Measurements from ENCODE around the gene FDXR.
A peak's percentile ranks its signal among the peaks of the same experiment; 100 is the strongest.
"Not testable (repeated sequence)": the region's sequence is repeated elsewhere in the genome, so short reads cannot be mapped to it uniquely, and the experiment has no call there.

The FDXR gene

DNA sequence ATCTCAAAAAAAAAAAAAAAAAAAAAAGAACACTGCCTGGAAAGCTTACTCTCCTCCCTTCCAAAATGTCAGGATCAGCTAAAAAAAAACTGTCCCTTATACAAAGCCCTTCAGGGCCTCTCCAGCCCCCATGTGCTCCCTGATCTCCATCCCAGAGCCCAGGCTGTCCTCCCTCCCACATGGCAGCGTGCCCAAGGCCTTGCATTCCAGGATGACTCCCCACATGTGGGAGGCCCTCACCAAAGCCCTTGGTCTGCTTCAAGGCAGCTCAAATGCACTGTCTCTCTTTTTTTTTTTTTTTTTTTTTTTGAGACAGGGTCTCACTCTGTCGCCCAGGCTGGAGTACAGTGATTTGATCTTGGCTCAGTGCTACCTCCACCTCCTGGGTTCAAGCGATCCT lies 2.3 kb downstream of the FDXR start:
- no peak for DNase-seq

DNA sequence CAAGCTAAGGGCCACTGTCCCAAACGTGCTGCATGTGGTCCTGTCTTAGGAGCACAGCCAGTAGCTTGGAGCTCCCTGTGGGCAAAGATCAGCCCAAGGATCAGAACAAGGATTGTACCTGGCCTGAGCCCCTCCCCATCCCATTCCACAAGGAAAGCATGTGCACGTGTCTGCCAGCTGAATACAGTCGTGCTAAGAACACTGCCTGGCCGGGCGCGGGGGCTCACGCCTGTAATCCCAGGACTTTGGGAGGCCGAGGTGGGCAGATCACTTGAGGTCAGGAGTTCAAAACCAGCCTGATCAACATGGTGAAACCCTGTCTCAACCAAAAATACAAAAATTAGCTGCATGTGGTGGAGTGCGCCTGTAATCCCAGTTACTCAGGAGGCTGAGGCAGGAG lies 2.8 kb downstream of the FDXR start:
- DNase-seq, result not testable (repeated sequence)

DNA sequence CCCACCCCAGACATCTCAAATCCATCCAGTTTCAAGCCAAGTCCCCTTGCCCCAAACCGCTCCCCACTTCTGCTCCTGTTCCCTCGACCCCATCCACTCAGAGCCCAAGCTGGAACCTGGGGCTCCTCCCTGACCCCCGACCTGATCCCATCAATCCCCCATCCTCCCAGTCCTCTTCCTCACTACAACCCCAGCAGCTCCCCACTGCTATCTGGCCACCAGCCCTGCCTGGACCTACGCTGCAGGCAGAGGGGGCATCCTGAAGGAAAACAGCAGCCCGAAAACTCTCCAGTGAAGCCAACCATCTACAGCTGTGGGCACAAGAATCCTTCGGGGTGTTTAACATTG lies 3.9 kb downstream of the FDXR start:
- no peak for DNase-seq

DNA sequence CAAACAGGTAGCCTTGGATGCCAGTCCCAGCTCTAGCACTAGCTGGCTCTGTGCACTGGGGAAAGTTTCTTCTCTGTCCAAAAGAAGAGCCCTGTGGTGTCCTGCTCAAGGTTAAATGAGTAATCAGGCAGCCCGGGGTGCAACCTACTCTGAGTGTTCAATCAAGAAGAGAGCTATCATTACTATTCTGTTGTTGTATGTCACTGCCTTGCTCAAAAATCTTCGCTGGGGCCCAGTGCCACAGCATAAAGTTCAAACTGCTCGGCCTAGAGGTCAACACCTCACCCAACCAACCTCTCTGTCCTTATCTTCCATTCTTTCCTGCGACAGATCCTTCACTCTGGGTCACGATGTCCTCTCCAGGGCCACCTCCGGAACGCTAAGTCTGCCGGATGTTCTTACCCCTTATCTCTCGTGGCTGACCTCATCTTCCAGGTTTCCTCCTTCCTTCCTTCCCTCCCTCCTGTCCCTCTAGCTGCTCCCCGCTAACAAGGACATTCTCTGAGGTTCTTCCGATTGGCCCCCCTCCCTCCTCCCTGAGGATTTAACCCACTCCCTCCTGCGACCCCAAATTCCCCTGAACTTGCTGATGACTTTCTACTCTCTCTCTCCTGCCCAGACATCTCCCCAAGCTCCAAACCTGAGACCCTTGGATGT lies 4.4 kb downstream of the FDXR start:
- no peak for DNase-seq

DNA sequence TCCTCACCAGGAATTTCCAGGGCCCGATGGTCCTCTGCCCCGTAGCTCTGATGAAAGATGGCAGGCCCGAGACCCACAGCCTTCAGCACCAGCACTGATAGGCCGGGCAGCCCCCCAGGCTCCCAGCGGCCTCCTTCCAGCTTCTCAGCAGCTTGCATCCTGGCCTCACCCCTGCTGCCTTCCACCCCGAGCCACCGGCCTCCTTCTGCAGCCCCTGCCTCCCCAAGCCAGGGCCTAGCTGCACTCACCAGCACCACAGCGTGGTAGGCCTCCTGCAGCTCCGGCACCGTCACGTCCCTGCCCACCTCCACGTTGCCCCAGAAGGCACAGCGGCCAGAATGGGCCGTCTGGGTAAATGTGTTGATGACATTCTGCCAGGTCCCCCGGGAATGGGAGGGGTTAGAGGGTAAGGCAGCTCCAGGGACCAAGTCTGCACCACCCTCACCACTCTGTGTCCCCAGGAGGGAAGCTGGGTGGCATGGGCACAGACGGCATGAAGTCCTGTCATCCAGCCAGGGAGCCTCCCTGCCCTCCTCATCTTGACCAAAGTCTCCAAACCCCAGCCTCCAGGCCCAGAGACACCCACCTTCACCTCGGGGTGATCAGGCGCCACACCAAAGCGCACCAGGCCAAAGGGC lies 6.5 kb downstream of the FDXR start:
- DNase-seq, result no peak

DNA sequence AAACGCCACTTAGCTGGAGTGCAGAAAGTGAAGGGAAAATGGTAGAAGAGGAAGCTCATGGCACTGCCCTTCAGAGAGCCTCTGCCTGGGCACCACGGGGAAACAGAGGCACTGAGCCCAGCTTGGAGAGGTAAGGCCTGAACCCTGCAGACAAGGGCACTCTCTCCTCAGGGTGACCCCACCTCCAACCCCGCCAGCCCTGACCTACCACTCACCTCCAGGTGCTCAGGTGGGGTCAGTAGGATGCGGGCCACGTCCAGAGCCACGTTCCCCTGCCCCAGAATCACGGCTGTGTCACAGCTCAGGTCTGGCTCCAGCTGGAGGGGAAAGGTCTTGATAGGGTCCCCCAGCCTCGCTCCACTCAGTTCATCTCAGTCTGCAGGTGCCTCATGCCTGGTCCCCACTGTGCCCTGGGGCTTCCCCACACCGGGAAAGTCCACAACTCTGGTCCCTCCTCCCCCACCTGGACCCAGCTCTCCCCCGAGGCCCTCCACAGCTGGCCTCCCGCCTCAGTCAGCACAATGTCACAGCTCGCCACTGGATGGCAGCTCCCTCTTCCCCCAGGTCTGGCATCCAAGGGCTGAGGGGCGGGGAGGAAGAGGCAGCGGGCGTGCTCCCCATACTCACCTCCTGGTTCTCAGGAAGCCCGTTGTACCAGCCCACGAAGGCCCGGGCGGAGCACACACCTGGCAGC lies 7.1 kb downstream of the FDXR start:
- DNase-seq, result no peak

DNA sequence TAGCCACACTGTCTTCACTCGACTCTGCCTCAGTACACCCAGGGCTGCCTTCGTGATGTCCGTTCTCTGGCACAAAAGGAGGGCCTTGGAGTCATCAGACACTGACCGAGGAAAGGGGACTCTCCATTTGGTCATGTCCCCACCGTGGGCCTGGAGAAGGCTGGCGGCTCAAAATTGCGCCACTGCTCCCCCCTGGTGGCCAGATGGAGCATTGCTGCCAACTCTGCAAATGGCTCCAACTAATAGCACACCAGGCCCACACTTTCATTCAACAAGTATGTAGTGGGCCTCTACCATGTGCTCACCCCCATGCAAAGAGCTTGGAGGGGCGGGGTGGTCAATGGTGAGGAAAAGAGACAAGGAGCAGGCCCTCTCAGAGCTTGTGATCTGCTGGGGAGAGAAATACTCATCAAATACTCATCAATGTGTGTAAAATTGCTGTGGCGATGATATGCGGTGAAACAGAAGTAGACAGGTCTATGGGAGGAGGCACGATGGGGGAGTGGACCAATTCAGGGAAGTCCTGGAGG lies 7.9 kb downstream of the FDXR start:
- DNase-seq, result peak; percentile 80

DNA sequence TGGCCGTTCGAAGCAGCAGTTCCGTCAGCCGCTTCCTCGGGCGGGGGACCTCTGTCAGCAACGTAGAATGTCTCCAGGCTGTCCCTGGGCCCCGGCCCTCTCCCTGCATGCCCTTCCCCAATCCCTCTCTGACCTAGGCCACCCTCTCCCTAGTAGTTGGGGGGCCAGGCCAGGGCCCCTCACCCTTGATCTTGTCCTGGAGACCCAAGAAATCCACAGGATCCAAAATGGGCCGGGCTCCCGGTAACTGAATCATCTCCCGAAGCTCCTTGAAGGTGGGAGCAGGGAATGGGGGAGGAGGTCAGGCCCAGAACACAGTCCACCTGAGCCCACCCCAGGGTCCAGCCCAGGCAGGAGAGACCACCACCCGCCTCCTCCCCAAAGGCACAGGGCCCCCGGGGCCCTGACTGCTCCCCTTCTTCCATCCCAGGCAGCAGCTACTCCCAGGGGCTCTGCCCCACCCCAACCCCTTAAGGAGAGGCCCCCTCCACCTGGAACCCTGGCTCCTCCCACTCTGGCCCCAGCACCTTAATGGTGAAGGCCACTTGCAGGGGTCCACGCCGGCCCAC lies 8.4 kb downstream of the FDXR start:
- DNase-seq, result no peak

DNA sequence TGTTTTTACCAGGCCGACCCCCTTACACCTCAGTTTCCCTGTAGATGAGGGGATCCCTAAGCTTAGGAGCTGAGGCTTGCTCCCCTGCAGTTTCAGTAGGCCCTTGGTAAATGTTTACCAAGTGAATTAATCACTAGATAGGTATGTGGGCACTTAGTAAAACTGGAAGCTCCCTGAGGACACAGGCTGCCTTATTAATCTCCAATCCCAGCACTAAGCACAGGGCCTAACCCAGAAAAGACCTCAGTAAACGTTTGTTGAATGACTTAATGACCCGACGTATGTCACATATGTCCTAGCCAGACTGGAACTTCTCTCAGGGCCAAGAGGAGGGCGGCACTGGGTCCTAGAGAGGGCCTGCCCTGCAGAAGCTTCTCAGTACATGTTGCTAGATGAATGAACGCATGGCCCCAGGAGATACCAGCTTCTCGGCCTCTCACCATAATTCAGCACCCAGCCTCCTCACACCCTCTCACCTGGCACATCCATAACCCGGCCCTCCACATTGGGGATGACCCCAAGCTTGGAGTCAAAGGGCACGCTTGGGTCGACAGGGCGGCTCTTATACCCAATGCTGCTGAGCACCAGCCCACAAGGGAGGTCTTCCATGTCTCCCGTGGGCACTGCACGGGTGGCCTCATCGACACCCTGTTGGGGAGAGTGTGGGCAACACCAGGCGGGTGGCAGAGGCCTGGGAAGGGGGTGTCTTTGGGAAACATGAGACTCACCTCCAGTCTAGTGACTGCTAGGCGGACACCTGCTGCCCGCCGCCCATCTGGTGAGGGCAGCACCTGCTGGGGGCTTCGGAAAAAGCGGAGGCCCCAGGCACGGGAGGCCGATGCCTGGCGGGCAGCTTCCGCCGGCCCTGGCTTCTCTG lies 9.1 kb downstream of the FDXR start:
- no peak for DNase-seq

DNA sequence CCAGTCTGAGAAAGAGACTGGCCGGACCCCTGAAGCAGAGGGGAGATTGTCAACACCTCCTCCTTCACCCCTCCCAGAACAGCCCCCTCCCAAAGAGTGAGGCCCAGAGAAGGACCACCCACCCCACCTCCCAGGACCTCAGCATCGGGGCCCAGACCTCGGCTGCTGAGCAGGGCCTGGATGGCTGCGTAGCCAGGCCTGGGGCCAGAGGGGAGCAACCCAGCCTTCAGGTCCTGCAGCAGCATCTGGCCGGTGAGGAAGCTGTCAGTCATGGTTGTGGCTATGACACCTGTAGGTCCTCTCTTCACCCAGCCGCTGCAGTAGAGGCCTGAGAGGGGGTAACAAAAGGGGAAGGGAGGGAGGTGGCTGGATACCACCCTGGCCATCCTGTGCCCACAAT lies 9.9 kb downstream of the FDXR start:
- DNase-seq, result no peak

DNA sequence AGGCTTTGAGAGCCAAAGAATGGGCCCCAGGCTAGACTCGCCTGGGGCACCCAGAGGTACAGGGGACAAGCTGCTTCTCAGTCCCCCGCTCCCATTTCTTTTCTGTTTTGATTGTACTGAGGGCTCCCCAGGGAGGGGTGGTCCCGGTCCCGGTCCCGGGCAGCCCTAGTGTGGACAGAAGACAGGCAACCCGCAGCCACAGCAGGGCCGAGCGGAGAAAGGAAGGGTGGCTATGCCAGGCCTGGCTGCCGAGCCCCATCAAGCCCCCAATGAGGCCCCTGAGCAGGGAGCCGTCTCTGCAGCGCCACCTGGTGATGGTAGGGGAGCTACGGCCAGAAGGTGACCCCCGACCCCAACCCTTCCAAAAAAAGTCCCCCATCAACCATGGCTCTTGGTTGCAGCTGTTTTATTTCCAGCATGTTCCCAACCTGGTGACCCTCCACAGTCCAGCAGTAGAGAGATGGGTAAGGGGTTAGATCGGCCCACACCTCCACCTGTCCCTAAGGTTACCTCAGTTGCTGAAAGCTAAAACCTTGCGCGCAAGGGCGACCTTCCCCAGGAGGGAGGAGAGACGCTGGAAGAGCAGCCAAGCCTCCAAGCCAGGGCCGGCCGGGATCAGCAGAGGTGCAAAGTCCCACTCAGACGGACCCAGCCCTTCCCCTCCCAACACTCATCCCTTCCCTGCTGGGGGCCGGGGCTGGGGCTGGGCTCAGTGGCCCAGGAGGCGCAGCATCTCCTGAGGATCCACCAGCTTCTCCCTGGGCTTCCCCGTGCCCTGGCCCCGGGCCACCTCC lies 10.5 kb downstream of the FDXR start:
- DNase-seq, result peak; percentile 83

DNA sequence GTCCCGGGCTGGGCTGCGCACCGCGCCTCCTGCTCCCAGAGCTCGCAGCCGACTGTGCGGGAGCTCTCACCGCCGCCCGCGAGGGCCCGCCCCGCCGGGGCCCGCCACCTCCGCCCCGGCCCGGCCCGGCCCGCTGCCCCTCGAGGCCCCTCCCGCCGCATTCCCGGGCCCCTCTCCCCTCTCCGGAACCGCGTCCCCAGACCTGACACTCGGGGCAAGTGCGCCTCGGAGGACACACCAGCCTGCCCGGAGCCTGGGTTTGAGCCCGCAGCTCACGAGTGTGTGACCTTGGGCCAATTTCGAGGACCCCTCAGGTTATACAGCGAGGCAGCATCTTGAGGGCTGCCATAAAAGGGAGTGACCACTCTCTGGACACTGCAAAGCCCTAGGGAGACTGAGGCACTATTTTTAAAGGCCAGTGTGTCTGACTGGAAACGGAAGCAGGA lies 11.1 kb downstream of the FDXR start:
- DNase-seq, result peak in 1 of 2 donors; percentile 15

DNA sequence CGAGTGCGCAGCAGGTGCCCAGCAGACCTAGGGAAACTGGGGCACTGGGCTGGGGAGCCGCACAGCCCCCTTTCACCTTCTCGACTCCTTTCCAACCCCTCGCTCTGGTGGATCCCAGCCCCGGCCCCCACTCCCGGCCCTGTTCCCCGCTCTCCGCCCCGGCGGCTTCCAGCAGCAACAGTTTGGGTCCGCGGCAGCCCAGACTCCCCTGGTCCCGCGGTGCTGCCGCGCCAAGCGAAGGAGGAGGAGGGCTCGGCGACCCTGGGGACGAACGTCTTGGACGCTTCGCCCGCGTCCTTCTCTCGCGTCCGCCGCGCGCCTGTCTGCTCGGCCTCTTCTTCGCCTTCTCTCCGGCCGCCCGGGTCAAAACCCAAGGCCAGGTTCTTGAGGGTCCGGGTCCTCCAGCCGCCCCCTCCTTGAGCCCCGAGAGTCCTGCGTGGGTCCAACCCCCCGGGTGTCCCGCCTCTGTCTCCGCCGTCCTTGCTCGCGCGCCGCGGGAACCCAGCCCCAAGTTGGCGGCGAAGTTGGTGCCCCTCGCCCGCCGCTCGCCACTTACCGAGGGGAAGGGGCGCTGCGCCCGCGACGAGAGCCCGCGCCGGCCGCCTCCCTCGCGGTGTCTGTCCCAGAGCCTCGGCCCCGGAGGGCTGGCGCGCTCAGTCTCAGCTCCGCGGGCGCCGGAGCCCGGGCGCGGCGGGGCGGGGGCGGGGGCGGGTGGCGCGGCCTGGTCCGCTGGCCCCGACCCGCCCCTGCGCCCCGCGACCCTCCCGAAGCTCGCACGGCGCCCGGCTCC lies 11.7 kb downstream of the FDXR start:
- no peak for DNase-seq

DNA sequence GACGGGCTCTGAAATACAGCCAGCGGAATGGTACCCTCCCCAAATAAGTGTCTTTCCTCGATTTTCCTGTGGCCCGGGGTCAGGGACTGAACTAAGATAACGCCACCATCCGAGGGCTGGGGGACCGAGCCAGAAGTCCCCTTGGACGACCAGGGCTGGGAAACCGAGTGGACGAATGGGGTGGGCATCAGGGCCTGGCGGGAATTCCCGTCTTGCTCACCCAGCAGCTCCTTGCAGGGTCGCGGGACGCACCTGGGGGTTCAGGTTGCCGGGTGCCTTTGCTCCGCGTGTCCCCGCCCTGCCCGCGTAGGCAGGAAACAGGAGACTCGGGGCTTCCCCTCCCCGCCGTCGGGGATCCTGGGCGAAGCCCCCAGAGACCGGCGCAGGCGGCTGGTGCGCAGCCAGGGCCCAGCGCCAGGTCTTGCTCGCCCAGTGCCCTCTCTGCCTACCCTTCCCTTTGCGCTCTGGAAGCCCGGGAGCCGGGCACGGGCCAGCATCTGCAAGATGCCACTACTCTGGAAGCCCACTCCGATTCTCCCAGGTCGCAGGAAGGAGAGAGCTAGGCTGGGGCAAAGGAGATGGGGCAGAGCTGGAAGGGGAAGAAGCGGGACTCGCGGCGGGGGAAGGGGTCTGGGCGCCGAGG lies 12.4 kb downstream of the FDXR start:
- DNase-seq, result no peak

DNA sequence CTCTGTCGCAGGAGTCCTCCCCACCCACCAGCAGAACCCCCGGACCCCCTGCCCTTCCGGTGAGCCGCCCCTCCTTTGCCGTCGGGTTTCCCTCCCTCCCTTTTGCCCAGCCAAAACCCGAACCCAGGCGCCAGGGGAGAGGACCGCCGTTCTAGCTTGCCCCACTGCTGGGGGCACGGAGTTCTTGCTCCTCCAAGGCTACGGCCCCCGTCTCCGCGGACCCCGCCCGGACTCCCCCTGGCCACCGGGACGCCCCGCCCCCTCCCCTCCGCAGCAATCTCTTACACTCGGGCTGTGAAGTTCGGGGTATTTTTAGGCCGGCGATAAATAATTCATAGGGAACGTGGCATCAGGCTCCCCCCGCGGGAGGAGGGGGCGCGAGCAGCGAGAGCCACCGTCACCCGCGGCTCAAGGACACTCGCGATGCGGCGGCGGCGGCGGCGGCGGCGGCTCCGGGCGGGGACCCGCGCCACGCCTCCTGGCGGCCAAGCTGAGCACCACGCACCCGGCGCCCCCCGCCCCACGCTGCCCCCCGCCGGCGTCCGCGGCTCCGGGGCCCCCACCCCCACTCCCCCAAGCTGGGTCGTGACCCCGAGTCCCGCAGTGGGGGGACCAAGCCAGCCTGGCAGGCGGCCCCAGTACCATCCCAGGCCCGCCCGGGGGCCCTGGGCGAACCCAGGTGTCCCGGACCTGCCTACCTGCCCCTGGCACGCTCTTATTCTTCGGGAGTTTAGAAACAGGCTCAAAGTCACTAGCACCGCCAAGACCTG lies 13.2 kb downstream of the FDXR start, which contains the start of gene GRIN2C:
Gene GRIN2C (minus strand): TSS at position 427 of the 770 bp plus-strand sequence. CDS start 4,793 bp downstream, outside the sequence.
- DNase-seq, result peak; percentile 32 to 45

DNA sequence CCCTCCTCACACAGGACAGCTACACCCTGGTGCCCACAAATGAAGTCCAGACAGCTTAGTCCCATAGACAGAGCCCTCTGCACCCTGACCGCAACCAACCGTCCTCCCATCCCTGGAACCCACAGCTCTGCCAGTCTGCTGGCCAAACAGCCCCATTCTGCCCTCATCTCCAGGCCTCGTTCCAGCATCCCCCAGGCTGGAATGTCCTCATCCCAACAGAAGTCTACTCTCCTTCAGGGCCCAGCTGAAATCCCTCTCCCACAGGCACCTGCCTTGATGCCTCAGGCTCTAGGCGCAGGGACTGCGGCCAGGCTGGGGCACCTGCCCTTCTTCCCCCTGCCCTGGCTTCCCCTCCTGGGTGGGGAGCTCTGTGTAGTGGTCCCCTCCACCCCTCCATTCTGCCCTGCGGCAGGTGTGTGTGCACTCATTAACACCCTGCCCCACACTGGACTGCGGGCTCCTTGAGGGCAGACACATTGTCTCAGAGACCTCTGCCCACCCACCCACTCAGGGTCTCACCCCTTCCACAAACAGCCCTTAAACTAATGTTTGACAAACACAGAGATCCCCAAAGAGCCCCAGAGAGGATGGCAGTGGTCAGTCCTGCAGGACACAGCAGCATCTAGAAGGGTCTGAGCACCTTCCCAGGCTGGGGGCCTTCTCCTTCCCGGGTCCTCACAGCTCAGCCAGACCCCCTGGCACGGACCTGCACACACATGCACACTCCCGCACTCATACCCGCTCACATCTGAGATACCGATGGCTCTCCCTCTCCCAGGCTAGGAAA lies 13.9 kb downstream of the FDXR start:
- DNase-seq, result no peak

DNA sequence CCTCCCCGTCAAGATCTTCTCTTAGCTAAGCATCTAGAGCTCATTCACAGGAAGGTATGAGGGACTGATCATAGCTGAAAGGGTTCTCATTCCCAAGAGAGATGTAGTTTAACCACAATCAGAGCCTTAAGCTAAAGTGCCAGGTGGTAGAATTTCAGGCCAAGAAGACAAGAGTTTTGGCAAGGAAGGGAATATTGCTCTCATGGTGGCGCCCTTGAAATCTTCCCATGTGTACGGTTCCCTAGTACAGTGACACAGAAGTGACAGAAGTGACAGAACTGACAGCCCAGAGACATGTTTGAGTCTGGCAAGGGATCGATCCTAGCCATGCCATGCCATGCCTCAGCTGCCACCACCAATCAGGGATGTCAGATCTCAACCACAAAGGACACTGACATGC lies 15.6 kb downstream of the FDXR start:
- no peak for DNase-seq

DNA sequence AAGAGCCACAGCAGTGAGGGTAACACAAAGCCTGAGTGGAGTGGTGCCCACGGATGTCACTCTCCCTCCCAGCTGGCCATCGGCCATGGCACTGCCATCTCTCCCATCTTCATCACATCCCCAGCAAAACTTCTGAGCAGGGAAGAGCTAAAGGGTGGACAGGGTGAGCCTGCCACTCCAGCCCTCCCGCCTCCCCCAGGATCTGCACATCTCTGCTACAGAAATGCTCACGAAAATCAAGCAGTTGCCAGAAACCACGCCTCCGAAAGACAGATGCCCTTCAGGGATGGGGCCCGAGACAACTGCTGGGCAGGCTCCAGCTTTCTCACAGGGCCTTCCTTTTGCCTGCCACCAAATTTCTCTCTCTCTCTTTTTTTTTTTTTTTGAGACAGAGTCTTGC lies 16.7 kb downstream of the FDXR start:
- no peak for DNase-seq

DNA sequence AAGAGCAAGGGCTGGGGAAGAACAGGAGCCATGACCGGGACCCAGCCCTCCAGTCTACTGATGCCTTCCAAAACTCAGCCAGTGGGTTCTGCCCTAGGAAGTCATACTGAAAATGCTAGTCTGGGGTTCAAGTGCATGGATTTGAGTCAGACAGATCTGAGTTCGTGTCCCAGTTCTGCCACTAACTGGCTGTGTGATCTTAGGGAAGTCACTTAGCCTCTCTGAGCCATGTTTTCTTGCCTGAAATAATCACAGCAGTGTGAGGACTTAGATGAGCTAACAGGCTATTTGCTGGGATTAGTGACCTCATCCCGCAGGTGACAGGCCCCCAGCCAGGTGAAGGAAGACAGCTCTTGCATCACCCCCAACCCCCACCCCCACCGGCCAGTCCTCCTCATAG lies 17.5 kb downstream of the FDXR start:
- no peak for DNase-seq

Data from stimulated activated CD4-positive, alpha-beta T cell treated with anti-CD3 and anti-CD28 coated beads, Interleukin-2, amount 100 ng/mL, for 24 hours (primary cell).